Transverse colon (tissue), 4 donors: ENCODE measurements around the gene ARHGEF25. TPM values are rescaled to one million over a fixed set of nuclear protein-coding genes. Genes with fewer than 3 reads are reported as not detected.
A peak's percentile ranks its signal among the peaks of the same experiment; 100 is the strongest.

Experiments used
- DNase-seq: peaks from one replicate; pipeline ENCODE4 v3.0.0-alpha.2; 2019
- H3K27ac ChIP-seq, 4 donors: fragments of 200-600 bp; sonication (generic); 2 replicates each; pipeline ENCODE4 v1.5.1; 2016 to 2018; ENCODE audit warnings: inconsistent platforms in 4 of 4
- H3K27me3 ChIP-seq: fragments of 200-600 bp; sonication (generic); 2 replicates; pipeline ENCODE4 v1.5.1; 2017; ENCODE audit warnings: inconsistent platforms
- H3K36me3 ChIP-seq, 4 donors: fragments of 200-600 bp; sonication (generic); 2 replicates each; pipeline ENCODE4 v1.5.1; 2017 to 2019; ENCODE audit warnings: inconsistent platforms in 4 of 4
- H3K4me1 ChIP-seq, 4 donors: fragments of 200-600 bp; sonication (generic); 2 replicates each; pipeline ENCODE4 v1.5.1; 2017 to 2020; ENCODE audit warnings: inconsistent platforms in 4 of 4
- H3K4me3 ChIP-seq, 4 donors: fragments of 200-600 bp; sonication (generic); 1 replicate in 1 of 4; 2 replicates in 3 of 4; pipeline versions ENCODE4 v1.5.1 to v1.6.1; 2017 to 2019; ENCODE audit warnings: inconsistent platforms in 4 of 4
- H3K9me3 ChIP-seq, 2 donors: fragments of 200-600 bp; sonication (generic); 2 replicates each; pipeline ENCODE4 v1.5.1; 2017 to 2019; ENCODE audit warnings: inconsistent platforms in 2 of 2
- CTCF ChIP-seq, 5 experiments: fragments of 200-600 bp in 3 of 5; fragments of 450-650 bp in 2 of 5; sonication (generic) in 3 of 5; IDR thresholded peaks; 1 replicate in 2 of 5; 2 replicates in 3 of 5; pipeline ENCODE4 v1.5.1; 2016 to 2017; ENCODE audit warnings: antibody characterized with exemption in 5 of 5, inconsistent platforms in 3 of 5, mild to moderate bottlenecking in 2 of 5, moderate library complexity in 1 of 5
- EP300 ChIP-seq: sonication (generic); formaldehyde crosslinking; IDR thresholded peaks from one replicate; pipeline ENCODE4 v1.6.1; 2017; ENCODE audit warnings: antibody characterized with exemption, low read depth
- POLR2A ChIP-seq: fragments of 450-650 bp; IDR thresholded peaks from one replicate; pipeline ENCODE4 v1.6.1; 2016; ENCODE audit warnings: antibody characterized with exemption, mild to moderate bottlenecking, moderate library complexity
- POLR2AphosphoS5 ChIP-seq, 3 donors: sonication (generic); formaldehyde crosslinking; IDR thresholded peaks; one replicate each; pipeline ENCODE4 v1.6.1; 2016; ENCODE audit warnings: antibody characterized with exemption in 3 of 3
- WGBS, 2 donors: methylation state at CpG; one replicate each; pipeline ENCODE4 v1.1.5; 2018; ENCODE audit warnings: low coverage in 1 of 2; 5-methylcytosine and 5-hydroxymethylcytosine counted together
- in situ Hi-C, 4 donors: fragments of 200-750 bp; cut with MboI; loops; one replicate each; pipeline versions ENCODE4 v1.15.0 to v1.15.1; 2017; ENCODE audit warnings: low sequenced_read_pairs in 3 of 4, low pct_ligation_motif_present in 1 of 4, low pct_unique_long_range_greater_than_20kb in 1 of 4
- intact Hi-C: fragments of 100-400 bp; cut with DNase I; formaldehyde crosslinking; loops from one replicate; pipeline ENCODE4 v1.15.1; 2023; ENCODE audit warnings: low total_unique reads
- total RNA-seq, 4 donors: library from RNA; depleted of rRNA; stranded (reverse); fragments of >200 nt; gene quantifications; one replicate each; pipeline ENCODE4 v1.1.0, GENCODE V29; 2016

The ARHGEF25 gene
- total RNA-seq, 4 donors from 2014 or later, result 6.6 to 35.9 (median 15.3) TPM

GRCh38 chr12:57620245-57620935, 9.2 kb downstream of the ARHGEF25 start:
- in situ Hi-C loops (loop anchor here in 2 of 4 donors (5.0 to 10.0 kb wide), 2 partner anchors 38 to 46 kb away; no protein-coding TSS in a partner anchor), intact Hi-C loops (no loop called here)
- no peaks in the 10 kb centered on the region for H3K36me3 ChIP-seq
- no peaks in the 10 kb centered on the region for H3K9me3 ChIP-seq
- no peak overlapping the region for H3K4me3 ChIP-seq
- 18 to 29% methylated on average over 3 to 13 of the region's 13 CpGs for WGBS, 2 donors
- peaks cover 95% of the 10 kb centered on the region for H3K27me3 ChIP-seq
- H3K4me1 ChIP-seq, result peaks cover 0 to 23% (median 15%) of the 10 kb centered on the region in 4 donors
- DNase-seq, result no peak
- TF ChIP-seq POLR2AphosphoS5 (IDR thresholded peaks at IDR 0.05) (no peak), POLR2A (no peak), EP300 (no peak), CTCF (IDR thresholded peaks at IDR 0.05) (no peak)
- H3K27ac ChIP-seq, result no peak overlapping the region

DNA sequence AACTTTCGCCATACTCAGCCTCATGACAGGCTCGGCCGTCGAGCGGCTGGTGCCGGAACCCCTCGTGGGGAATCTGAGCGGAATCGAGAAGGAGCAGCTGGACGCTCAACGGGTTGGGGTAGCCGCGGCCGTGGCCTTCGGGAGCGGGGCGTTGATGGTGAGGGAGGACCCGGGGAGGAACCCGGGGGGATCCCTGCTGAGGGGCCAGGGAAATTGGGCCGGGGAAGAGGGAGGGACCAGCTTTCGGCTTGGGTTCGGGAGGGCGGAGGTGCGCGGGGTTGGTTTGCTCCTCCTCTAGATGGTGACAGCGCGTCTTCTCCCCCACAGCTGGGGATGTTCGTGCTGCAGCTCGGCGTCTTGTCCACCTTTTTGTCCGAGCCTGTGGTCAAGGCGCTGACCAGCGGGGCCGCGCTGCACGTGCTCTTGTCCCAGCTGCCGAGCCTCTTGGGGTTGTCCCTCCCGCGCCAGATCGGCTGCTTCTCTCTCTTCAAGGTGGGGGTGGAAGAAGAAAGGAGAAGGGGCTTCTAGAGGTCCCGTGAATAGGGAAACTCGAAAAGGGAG, 9.8 kb downstream of the ARHGEF25 start:
- Histone ChIP-seq H3K9me3 (no peaks in the 10 kb centered on the region), H3K4me3 (peak overlapping the region in 2 of 4 donors; percentile 30 to 40), H3K36me3 (no peaks in the 10 kb centered on the region), H3K27me3 (peaks cover 95% of the 10 kb centered on the region), H3K4me1 (peaks cover 0 to 23% (median 14%) of the 10 kb centered on the region in 4 donors), H3K27ac (no peak overlapping the region)
- WGBS, 2 donors, result 6% methylated on average over 31 of the region's 42 CpGs; no CpG with 5 or more reads in 1 of the 2 donors
- intact Hi-C loops (loop anchor here (1.0 kb wide), 1 partner anchor 38 kb away; no protein-coding TSS in a partner anchor), in situ Hi-C loops (loop anchor here in 2 of 4 donors (5.0 to 10.0 kb wide), 2 partner anchors 39 to 46 kb away; no protein-coding TSS in a partner anchor)
- TF ChIP-seq CTCF (IDR thresholded peaks at IDR 0.05) (no peak), POLR2A (no peak), EP300 (no peak), POLR2AphosphoS5 (IDR thresholded peaks at IDR 0.05) (no peak)
- no peak for DNase-seq

- peaks cover 98% of the 10 kb centered on the region for H3K27me3 ChIP-seq
- intact Hi-C loops, result loop anchor here (1.0 kb wide), 1 partner anchor 38 kb away; no protein-coding TSS in a partner anchor
- 0 to 1% methylated on average over 10 to 48 of the region's 49 CpGs for WGBS, 2 donors
- TF ChIP-seq POLR2AphosphoS5 (IDR thresholded peaks at IDR 0.05) (no peak), EP300 (no peak), CTCF (IDR thresholded peaks at IDR 0.05) (peak; percentile 89 to 98 (median 92)), POLR2A (no peak)
- peaks cover 0 to 23% (median 14%) of the 10 kb centered on the region in 4 donors for H3K4me1 ChIP-seq
- no peak overlapping the region for H3K27ac ChIP-seq
- peak; percentile 55 for DNase-seq
- no peaks in the 10 kb centered on the region for H3K36me3 ChIP-seq
- H3K4me3 ChIP-seq, result peak overlapping the region in 2 of 4 donors; percentile 30 to 40
- in situ Hi-C loops, result loop anchor here in 2 of 4 donors (5.0 to 10.0 kb wide), 2 partner anchors 39 to 47 kb away; no protein-coding TSS in a partner anchor
- no peaks in the 10 kb centered on the region for H3K9me3 ChIP-seq
Measured at GRCh38 chr12:57621497-57622292, 10.5 kb downstream of the ARHGEF25 start.
